H1 (cell line): ENCODE results near the gene MEF2C. TPM values are rescaled to one million over a fixed set of nuclear protein-coding genes. Genes with fewer than 3 reads are reported as not detected.

Experiments
- ATF2 ChIP-seq: IDR thresholded peaks from 2 replicates; pipeline ENCODE4 v1.6.1; 2012; ENCODE audit warnings: low read length, inconsistent platforms
- CHD1 ChIP-seq: IDR thresholded peaks from 2 replicates; pipeline ENCODE4 v1.6.1; 2012; ENCODE audit warnings: low read depth, low read length, improper control_type of control experiment
- CHD7 ChIP-seq: fragments of 300-600 bp; sonication (generic); IDR thresholded peaks from 2 replicates; pipeline ENCODE4 v1.7.1; 2012; ENCODE audit warnings: low read length, moderate library complexity, mild to moderate bottlenecking, inconsistent platforms; ENCODE audit not compliant: insufficient replicate concordance
- NRF1 ChIP-seq: IDR thresholded peaks from 2 replicates; pipeline ENCODE4 v1.6.1; 2011; ENCODE audit warnings: mild to moderate bottlenecking, low read depth, low read length, improper control_type of control experiment
- POLR2A ChIP-seq, 2 experiments: IDR thresholded peaks; 1 replicate in 1 of 2; 2 replicates in 1 of 2; pipeline ENCODE4 v1.6.1; 2011; ENCODE audit warnings: low read depth in 2 of 2, low read length in 2 of 2, mild to moderate bottlenecking in 2 of 2; ENCODE audit errors: control extremely low read depth in 1 of 2
- RNF2 ChIP-seq: fragments of 200-900, 300-1000 bp; sonication (generic); IDR thresholded peaks from 2 replicates; pipeline ENCODE4 v1.7.1; 2016; ENCODE audit warnings: borderline replicate concordance, low read depth, mild to moderate bottlenecking, antibody characterized with exemption, low read length; ENCODE audit not compliant: poor library complexity, severe bottlenecking; ENCODE audit errors: missing control alignments
- SP1 ChIP-seq: IDR thresholded peaks from 2 replicates; pipeline ENCODE4 v1.6.1; 2011; ENCODE audit warnings: low read depth, low read length
- SP4 ChIP-seq: IDR thresholded peaks from 2 replicates; pipeline ENCODE4 v1.6.1; 2012; ENCODE audit warnings: low read length, inconsistent platforms
- SRF ChIP-seq: IDR thresholded peaks from 2 replicates; pipeline ENCODE4 v1.6.1; 2011; ENCODE audit warnings: mild to moderate bottlenecking, low read depth, low read length, moderate library complexity
- SUZ12 ChIP-seq: fragments of 200-600 bp; sonication (generic); IDR thresholded peaks from 2 replicates; pipeline ENCODE4 v1.6.1; 2012; ENCODE audit warnings: mild to moderate bottlenecking, inconsistent platforms, low read length, moderate library complexity, mixed read lengths
- polyA plus RNA-seq, 7 experiments: library from polyadenylated mRNA; depleted of rRNA in 3 of 7; stranded (reverse) in 5 of 7; unstranded in 2 of 7; fragments of >200 nt in 5 of 7; fragments of 200-250 nt in 2 of 7; gene quantifications; 1 replicate in 5 of 7; 2 replicates in 1 of 7; 4 replicates in 1 of 7; pipeline versions ENCODE4 v1.2.1 to v1.2.3, GENCODE V29; 2011 to 2013; ENCODE audit warnings: missing spikeins in 2 of 7, mixed read lengths in 2 of 7
- total RNA-seq: library from RNA; stranded (reverse); fragmentation: NEBNext Ultra II Directional; extraction: Animal tissue kit (Norgen Biotek cat#: 25700); gene quantifications from 2 replicates; pipeline ENCODE4 v1.2.1, GENCODE V29; 2021

Gene MEF2C
- total and polyA plus RNA-seq, 2 of the 8 experiments (the other 6 are each of a cell fraction or from before 2014, with no cell fraction given) = 0.59 to 0.99 TPM

GRCh38 chr5:88868468-88869068 is 14.4 kb downstream of the MEF2C start (continued):
- TF ChIP-seq CHD7 (no peak), RNF2 (no peak), SP1 (no peak), SP4 (no peak), POLR2A (IDR thresholded peaks at IDR 0.05; ENCODE audit: control extremely low read depth in 1 of 2, low read depth in 2 of 2, low read length in 2 of 2) (no peak), NRF1 (no peak), ATF2 (no peak), SRF (no peak), SUZ12 (no peak), CHD1 (no peak)
